GM19438 (cell line): ENCODE results near the gene SULT2B1.
"Not testable (repeated sequence)": the region's sequence is repeated elsewhere in the genome, so short reads cannot be mapped to it uniquely, and the experiment has no call there.

Experiments
- ATAC-seq: cut with Tn5 transposase; IDR thresholded peaks from one replicate; pipeline ENCODE4 v1.9.1; 2021; ENCODE audit warnings: low read depth; ENCODE audit not compliant: unreplicated experiment

The SULT2B1 gene

GRCh38 chr19:48551437-48552302, at the start of gene SULT2B1:
TSS of gene SULT2B1 (plus strand) at chr19:48552172. CDS start at chr19:48552253, 81 bp downstream.
- ATAC-seq, result no peak

- no peak for ATAC-seq
Observed at GRCh38 chr19:48502350-48503018, 49.5 kb upstream of the SULT2B1 start.

- ATAC-seq, result no peak
Observed at GRCh38 chr19:48506138-48506733, 45.7 kb upstream of the SULT2B1 start.

DNA sequence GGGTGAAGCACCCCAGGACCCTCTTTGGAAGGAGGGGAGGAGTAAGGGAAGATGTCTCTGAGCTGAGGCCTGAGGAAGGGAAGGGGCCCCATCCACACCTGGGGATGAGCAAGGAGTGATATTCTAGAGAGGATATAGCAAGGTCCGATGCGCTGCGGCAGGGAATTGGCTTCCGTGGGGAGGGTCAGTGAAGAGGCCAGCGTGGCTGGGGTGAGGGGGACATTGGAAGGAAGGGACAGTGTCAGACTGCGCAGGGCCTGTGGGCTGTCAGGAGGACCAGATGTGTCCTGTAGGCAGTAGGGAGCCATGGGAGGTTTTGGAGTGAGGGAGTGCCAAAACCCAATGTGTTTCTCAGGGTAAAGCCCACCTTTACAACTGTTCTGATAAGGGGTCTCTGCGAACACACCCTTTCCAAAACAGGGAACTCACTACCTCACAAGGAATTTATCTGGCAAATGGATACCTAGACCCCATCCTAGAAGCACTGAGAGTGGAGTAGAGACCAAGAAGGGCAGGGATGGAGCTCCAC, 44.0 kb upstream of the SULT2B1 start:
- no peak for ATAC-seq

- no peak for ATAC-seq
Observed at GRCh38 chr19:48508729-48509411, 43.1 kb upstream of the SULT2B1 start.

DNA sequence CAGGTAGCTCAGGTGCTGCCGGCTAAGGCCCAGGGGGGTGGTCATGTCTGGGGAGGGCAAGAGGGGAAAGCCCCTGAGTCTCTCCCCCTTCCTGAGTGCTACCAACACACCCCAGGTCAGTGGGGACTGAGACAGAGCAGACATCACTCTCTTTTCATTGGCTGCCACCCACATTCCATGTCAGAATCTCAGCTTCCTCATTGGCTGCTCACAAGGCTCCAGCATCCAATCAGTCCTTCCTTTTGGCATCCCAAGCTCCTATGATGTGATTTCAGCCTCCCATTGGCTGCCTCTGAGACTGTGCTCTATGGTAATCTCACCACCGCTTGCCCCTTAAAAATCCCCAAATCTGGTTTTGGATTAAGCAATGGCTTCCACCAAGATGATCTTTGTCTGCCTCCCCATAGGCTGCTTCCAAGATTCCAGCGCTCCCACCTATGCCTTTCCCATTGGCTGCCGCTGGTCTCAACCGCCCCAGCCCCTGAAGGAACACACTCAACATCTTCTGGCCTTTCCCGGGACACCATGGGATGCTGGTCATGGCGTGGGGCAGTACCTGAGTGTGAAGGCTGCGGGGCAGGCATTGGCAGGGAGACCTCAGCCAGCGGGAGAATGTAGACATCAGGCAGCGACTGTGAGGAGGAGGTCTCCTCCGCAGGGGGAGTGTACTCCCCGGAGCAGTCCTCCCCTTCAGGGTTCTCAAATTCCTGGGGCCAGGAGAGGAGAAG, 42.3 kb upstream of the SULT2B1 start:
- ATAC-seq, result no peak

DNA sequence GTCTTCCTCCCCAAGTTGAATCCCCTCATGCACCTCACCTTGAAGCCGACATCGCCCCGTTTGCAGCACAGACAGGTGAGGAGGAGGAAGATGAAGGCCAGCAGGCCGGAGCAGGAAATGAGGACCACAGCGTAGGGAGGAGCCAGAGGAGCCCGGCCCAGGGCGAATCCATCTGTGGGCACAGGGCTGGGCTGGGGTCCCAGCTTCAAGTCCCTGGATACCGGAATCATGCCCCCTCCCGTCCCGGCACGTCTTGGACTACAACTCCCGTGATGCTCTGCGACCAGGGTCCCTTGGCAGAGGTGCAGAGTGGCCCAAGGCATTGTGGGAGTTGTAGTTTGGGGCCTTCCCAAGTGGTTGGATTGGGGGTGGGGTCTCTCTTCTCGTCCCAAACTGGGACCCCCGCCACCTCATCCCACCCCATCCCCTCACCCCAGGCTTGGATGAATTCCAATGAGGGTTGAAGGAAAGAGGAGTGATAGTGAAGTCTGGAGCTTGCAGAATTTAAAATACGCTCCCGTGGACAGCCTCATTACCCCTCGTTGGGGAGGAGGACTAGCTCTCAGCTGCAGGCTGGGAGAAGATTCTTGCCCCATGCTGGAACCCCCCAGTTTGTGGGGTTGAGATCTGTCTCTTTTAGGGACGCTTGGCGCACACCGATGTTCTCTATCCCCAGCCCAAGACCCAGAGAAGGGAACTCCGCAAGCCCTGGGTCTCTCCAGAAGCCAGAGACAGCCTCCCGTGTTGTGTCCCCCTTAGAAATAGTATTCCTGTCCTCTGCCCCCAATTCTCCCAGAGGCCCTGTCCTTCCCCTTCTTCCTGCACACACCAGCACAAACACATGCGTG, 41.3 kb upstream of the SULT2B1 start:
- ATAC-seq, result no peak

- no peak for ATAC-seq
Observed at GRCh38 chr19:48511321-48511731, 40.6 kb upstream of the SULT2B1 start.

DNA sequence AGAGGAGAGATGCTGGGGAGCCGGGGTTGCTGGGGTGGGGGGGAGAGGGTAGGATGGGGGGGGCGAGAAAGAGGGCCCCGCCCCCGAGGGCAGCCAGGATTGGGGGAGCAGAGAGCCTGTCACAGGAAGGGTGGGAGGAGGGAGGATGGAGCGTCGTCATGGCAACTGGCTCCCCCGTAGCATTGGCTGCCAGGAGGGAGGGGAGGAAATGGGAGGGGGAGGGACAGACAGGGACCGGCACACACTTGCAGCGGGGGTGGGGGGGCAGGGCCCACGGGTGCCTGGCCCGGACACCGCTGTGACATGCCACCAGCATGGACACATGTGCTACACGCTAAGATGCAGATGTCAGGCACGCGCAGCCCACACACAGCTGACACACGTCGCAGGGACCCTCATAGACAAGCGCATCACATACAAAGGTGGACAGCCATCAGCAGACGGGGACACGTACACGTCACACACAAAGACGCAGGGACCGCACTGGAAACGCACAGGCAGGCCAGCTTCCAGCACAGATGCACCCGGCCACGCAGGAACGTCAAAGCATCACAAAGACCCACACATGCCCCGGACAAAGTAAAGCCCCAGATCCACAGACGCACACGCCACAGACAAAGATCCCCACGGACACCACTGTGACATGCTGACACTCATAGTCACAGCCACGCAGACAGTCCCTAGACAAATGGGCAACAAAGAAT, 40.0 kb upstream of the SULT2B1 start, which contains the start of gene LMTK3:
Gene LMTK3 (minus strand): TSS at position 36 of the 704 bp plus-strand sequence. CDS start 259 bp downstream, outside the sequence.
- ATAC-seq, result no peak

DNA sequence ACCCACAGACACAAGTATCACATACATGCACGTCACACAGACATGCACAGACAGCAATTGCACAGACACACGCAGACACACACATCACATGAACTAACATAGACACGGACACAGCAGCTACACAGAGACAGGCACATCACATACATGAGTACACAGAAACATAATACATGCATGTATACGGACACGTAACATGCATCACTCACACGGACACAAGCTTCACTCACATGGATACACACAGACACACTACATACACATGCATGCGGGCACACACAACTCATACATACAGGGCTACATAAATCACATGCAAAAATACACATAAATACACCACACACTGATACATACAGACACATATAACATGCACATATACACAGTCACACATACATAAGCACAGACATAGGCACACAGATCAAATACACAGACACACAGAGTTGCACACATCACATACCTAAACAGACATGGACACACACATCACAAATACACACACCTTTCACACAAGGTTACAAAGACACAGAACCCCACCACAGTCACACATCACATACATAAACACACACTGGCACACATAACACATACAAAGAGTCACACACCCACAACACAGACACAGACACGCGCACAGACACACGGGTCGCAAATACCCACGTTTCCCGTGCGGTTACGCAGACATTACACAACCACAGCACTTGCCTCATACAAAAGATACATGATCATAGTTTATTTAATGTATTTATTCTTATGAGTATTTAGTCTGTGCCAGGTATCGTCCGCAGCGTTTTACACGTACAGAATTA, 39.3 kb upstream of the SULT2B1 start:
- no peak for ATAC-seq

DNA sequence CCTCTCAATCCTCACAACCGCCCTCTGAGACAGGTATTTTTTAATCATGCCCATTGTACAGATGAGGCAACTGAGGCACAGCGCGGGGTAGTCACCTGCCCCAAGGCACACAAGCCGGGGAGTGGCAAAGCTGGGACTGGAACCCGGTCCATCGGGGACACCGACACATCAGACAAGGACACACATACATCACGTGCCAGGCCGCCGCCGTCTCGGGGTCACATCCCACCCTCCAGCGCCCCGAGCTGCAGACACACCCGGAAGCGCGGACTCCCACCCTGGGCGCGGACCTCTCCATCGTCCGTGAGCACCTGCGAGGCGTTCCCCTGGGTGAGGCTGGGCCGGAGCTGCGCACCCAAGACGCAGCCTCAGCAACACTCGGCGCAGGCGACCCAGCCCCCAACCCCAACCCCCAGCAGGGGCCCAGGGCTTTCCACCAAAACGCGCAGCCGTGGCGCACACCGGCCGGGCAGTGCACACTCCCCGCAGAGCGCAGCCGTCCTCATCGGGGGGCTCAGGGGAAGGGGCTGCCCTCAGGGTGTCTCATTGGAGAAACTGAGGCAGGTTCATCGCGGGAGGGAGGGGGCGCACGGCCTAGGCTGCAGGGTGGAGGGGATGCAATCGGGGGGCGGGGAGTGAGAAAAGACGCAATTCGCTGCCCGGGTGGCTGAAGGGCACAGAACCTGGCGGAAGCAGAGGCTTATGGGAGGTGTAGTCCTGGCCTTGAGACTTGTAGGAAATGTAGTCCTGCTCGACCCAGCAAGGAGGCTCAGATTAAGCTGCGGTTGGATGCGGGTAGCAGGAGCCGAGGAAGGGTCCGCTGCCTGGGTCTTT, 38.5 kb upstream of the SULT2B1 start:
- no peak for ATAC-seq

DNA sequence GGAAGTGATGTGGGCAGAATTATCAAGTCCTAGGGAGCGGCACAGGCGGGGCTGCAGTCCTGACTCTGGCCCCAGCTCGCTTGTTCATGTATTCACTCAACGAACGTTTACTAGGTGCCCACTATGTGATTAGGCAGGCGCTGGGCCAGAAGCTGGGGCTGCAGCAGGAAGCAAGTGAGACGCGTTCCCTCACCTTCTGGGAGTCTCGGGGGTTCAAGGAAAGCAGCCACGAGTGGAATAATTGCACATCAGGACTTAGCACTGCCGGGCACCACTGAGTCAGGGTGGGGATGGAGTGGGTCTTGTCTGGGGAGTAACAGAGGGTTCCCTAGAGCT, 37.9 kb upstream of the SULT2B1 start:
- ATAC-seq, result no peak

GRCh38 chr19:48516536-48516935, 35.4 kb upstream of the SULT2B1 start:
- no peak for ATAC-seq

DNA sequence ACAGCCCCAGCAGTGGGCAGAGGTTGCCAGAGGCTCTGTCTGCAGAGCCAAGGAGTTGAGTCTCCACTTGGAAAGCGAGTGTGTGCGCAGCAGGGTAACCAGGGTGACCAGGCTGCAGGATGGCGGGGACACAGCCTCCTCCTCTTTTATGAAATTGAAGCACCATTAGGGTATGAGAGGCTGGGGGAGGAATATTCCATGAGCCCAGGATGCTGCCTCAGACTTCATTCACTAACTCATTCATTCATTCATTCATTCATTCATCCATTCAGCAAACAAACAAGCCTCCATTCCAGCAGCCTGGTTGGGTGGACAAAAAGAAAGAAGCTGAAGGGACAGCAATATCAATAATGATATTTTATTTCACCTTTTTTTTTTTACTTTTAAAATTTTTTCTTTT, 33.8 kb upstream of the SULT2B1 start:
- no peak for ATAC-seq

- not testable (repeated sequence) for ATAC-seq
Observed at GRCh38 chr19:48519426-48519825, 32.5 kb upstream of the SULT2B1 start.

GRCh38 chr19:48520134-48520533, 31.8 kb upstream of the SULT2B1 start:
- no peak for ATAC-seq

DNA sequence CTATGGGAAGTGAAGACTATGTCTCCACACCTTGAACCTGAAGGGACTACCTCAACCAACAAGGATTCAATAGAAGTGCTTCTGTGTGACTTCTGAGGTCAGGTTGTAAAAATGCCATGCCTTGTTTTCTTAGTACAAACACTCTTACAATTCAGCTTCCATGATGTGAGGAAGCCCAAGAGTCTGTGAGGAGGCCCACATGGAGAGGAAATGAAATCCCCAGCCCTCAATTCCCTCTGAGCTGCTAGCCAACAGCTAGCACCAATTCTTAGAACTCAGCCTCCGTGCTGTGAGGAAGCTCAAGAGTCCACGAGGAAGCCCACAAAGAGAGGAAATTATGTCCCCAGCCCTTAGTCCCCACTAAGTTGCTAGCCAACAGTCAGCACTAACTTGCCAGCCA, 27.8 kb upstream of the SULT2B1 start:
- ATAC-seq, result no peak
